Osteocyte (in vitro differentiated cells): ENCODE data around the gene ZC3H7B. TPM values are rescaled to one million over a fixed set of nuclear protein-coding genes. Genes with fewer than 3 reads are reported as not detected.

ENCODE experiments used
- DNase-seq: peaks from one replicate; pipeline ENCODE4 v3.0.0; 2021; ENCODE audit warnings: mixed read lengths; ENCODE audit not compliant: unreplicated experiment; ENCODE audit errors: extremely low spot score
- H3K27ac Mint-ChIP-seq: one replicate; pipeline ENCODE4 v1.8.0; 2021; ENCODE audit warnings: mild to moderate bottlenecking, mixed read lengths; ENCODE audit not compliant: unreplicated experiment
- H3K27me3 Mint-ChIP-seq: one replicate; pipeline ENCODE4 v1.8.0; 2021; ENCODE audit warnings: mixed read lengths; ENCODE audit not compliant: unreplicated experiment
- H3K36me3 Mint-ChIP-seq: one replicate; pipeline ENCODE4 v1.8.0; 2021; ENCODE audit warnings: mixed read lengths; ENCODE audit not compliant: unreplicated experiment
- H3K4me1 Mint-ChIP-seq: one replicate; pipeline ENCODE4 v1.8.0; 2021; ENCODE audit warnings: mixed read lengths; ENCODE audit not compliant: unreplicated experiment
- H3K4me3 Mint-ChIP-seq: one replicate; pipeline ENCODE4 v1.8.0; 2021; ENCODE audit warnings: mild to moderate bottlenecking, moderate library complexity, mixed read lengths; ENCODE audit not compliant: unreplicated experiment
- H3K9me3 Mint-ChIP-seq: one replicate; pipeline ENCODE4 v1.8.0; 2021; ENCODE audit warnings: mixed read lengths; ENCODE audit not compliant: unreplicated experiment
- CTCF ChIP-seq: fragments of 200-600 bp; sonication (generic); IDR thresholded peaks from 2 replicates; pipeline ENCODE4 v1.5.0; 2021; ENCODE audit warnings: antibody characterized with exemption, mild to moderate bottlenecking, moderate library complexity
- total RNA-seq: library from RNA; stranded (reverse); gene quantifications from 2 replicates; pipeline ENCODE4 v1.2.1, GENCODE V29; 2021

Gene ZC3H7B
- total RNA-seq, 1 donor from 2014 or later = 82.8 TPM

- Mint-ChIP-seq H3K9me3 (no peaks in the 10 kb centered on the region), H3K4me3 (peak overlapping the region; percentile 82), H3K4me1 (peaks cover 38% of the 10 kb centered on the region), H3K36me3 (no peaks in the 10 kb centered on the region), H3K27me3 (no peaks in the 10 kb centered on the region), H3K27ac (peak overlapping the region; percentile 94)
- no peak for TF ChIP-seq CTCF
- DNase-seq = no peak
These were observed 1.5 kb downstream of the ZC3H7B start for GRCh38 chr22:41302811-41303210.

GRCh38 chr22:41305646-41306045 is 4.3 kb downstream of the ZC3H7B start:
- H3K36me3 Mint-ChIP-seq = no peaks in the 10 kb centered on the region
- DNase-seq = no peak
- H3K27ac Mint-ChIP-seq = peak overlapping the region; percentile 29
- H3K4me3 Mint-ChIP-seq = no peak overlapping the region
- H3K27me3 Mint-ChIP-seq = no peaks in the 10 kb centered on the region
- H3K4me1 Mint-ChIP-seq = peaks cover 47% of the 10 kb centered on the region
- H3K9me3 Mint-ChIP-seq = no peaks in the 10 kb centered on the region
- TF ChIP-seq CTCF = no peak

GRCh38 chr22:41308054-41308453 is 6.7 kb downstream of the ZC3H7B start:
- Mint-ChIP-seq H3K9me3 (no peaks in the 10 kb centered on the region), H3K27ac (peak overlapping the region; percentile 91), H3K4me1 (peaks cover 40% of the 10 kb centered on the region), H3K36me3 (no peaks in the 10 kb centered on the region), H3K4me3 (no peak overlapping the region), H3K27me3 (no peaks in the 10 kb centered on the region)
- TF ChIP-seq CTCF = no peak
- no peak for DNase-seq

- peak overlapping the region; percentile 91 for H3K27ac Mint-ChIP-seq
- H3K27me3 Mint-ChIP-seq = no peaks in the 10 kb centered on the region
- no peaks in the 10 kb centered on the region for H3K9me3 Mint-ChIP-seq
- no peaks in the 10 kb centered on the region for H3K36me3 Mint-ChIP-seq
- DNase-seq = no peak
- H3K4me1 Mint-ChIP-seq = peaks cover 36% of the 10 kb centered on the region
- no peak overlapping the region for H3K4me3 Mint-ChIP-seq
- no peak for TF ChIP-seq CTCF
These were observed 7.2 kb downstream of the ZC3H7B start for GRCh38 chr22:41308544-41308947.

GRCh38 chr22:41310336-41310735 is 9.0 kb downstream of the ZC3H7B start:
- TF ChIP-seq CTCF = no peak
- no peak for DNase-seq
- Mint-ChIP-seq H3K4me1 (peaks cover 33% of the 10 kb centered on the region), H3K27ac (no peak overlapping the region), H3K9me3 (no peaks in the 10 kb centered on the region), H3K27me3 (no peaks in the 10 kb centered on the region), H3K4me3 (no peak overlapping the region), H3K36me3 (peaks cover 2% of the 10 kb centered on the region)
